ENCODE results near the gene UFD1. TPM values are rescaled to one million over a fixed set of nuclear protein-coding genes. Genes with fewer than 3 reads are reported as not detected.

UFD1 gene
- total and polyA plus RNA-seq, 4 donors, result 28.9 to 58.3 (median 52.6) TPM

- Histone ChIP-seq H3K4me3 (ENCODE audit: low read depth, low read length) (no peak overlapping the region), H3K27ac (ENCODE audit: low read depth, low read length) (no peak overlapping the region), H3K36me3 (ENCODE audit: control insufficient read depth, insufficient read depth, low read length) (peaks cover 3% of the 10 kb centered on the region), H3K4me1 (ENCODE audit: control insufficient read depth, insufficient read depth, low read length) (no peaks in the 10 kb centered on the region), H3K9me3 (ENCODE audit: control insufficient read depth, insufficient read depth, low read length) (no peaks in the 10 kb centered on the region), H3K27me3 (ENCODE audit: control insufficient read depth, insufficient read depth, low read length) (no peaks in the 10 kb centered on the region)
- 100% methylated on average over 1 of the region's 7 CpGs for WGBS (ENCODE audit: insufficient coverage)
- peak in 2 of 6 donors; percentile 79 to 82 for DNase-seq (ENCODE audit: low read depth in 4 of 6, low spot score in 6 of 6)
Measured at GRCh38 chr22:19488884-19489843, 10.2 kb upstream of the UFD1 start.

- WGBS (ENCODE audit: insufficient coverage), result no CpG with 5 or more reads among the region's 2 CpGs
- Histone ChIP-seq H3K4me3 (ENCODE audit: low read depth, low read length) (no peak overlapping the region), H3K27me3 (ENCODE audit: control insufficient read depth, insufficient read depth, low read length) (no peaks in the 10 kb centered on the region), H3K36me3 (ENCODE audit: control insufficient read depth, insufficient read depth, low read length) (no peaks in the 10 kb centered on the region), H3K4me1 (ENCODE audit: control insufficient read depth, insufficient read depth, low read length) (no peaks in the 10 kb centered on the region), H3K9me3 (ENCODE audit: control insufficient read depth, insufficient read depth, low read length) (no peaks in the 10 kb centered on the region), H3K27ac (ENCODE audit: low read depth, low read length) (no peak overlapping the region)
- DNase-seq (ENCODE audit: low read depth in 4 of 6, low spot score in 6 of 6), result no peak
Measured at GRCh38 chr22:19488285-19488684, 9.3 kb upstream of the UFD1 start.

GRCh38 chr22:19483481-19484244 is 4.7 kb upstream of the UFD1 start:
- WGBS (ENCODE audit: insufficient coverage), result 93% methylated on average over 5 of the region's 8 CpGs
- no peak overlapping the region for H3K4me3 ChIP-seq (ENCODE audit: low read depth, low read length)

GRCh38 chr22:19482297-19482696 is 3.3 kb upstream of the UFD1 start:
- Histone ChIP-seq H3K36me3 (ENCODE audit: control insufficient read depth, insufficient read depth, low read length) (no peaks in the 10 kb centered on the region), H3K4me3 (ENCODE audit: low read depth, low read length) (no peak overlapping the region), H3K27ac (ENCODE audit: low read depth, low read length) (no peak overlapping the region), H3K27me3 (ENCODE audit: control insufficient read depth, insufficient read depth, low read length) (no peaks in the 10 kb centered on the region), H3K4me1 (ENCODE audit: control insufficient read depth, insufficient read depth, low read length) (peaks cover 9% of the 10 kb centered on the region), H3K9me3 (ENCODE audit: control insufficient read depth, insufficient read depth, low read length) (no peaks in the 10 kb centered on the region)
- 100% methylated on average over 6 of the region's 9 CpGs for WGBS (ENCODE audit: insufficient coverage)
- no peak for DNase-seq (ENCODE audit: low read depth in 4 of 6, low spot score in 6 of 6)

More at GRCh38 chr22:19483481-19484244, 4.7 kb upstream of the UFD1 start:
- no peaks in the 10 kb centered on the region for H3K36me3 ChIP-seq (ENCODE audit: control insufficient read depth, insufficient read depth, low read length)
- no peak for DNase-seq (ENCODE audit: low read depth in 4 of 6, low spot score in 6 of 6)
- H3K27ac ChIP-seq (ENCODE audit: low read depth, low read length), result no peak overlapping the region
- H3K27me3 ChIP-seq (ENCODE audit: control insufficient read depth, insufficient read depth, low read length), result no peaks in the 10 kb centered on the region
- H3K9me3 ChIP-seq (ENCODE audit: control insufficient read depth, insufficient read depth, low read length), result no peaks in the 10 kb centered on the region
- peaks cover 5% of the 10 kb centered on the region for H3K4me1 ChIP-seq (ENCODE audit: control insufficient read depth, insufficient read depth, low read length)

GRCh38 chr22:19480789-19481188 is 1.8 kb upstream of the UFD1 start:
- H3K27me3 ChIP-seq (ENCODE audit: control insufficient read depth, insufficient read depth, low read length), result no peaks in the 10 kb centered on the region
- no peak overlapping the region for H3K27ac ChIP-seq (ENCODE audit: low read depth, low read length)
- no peak overlapping the region for H3K4me3 ChIP-seq (ENCODE audit: low read depth, low read length)
- no peak for DNase-seq (ENCODE audit: low read depth in 4 of 6, low spot score in 6 of 6)
- H3K4me1 ChIP-seq (ENCODE audit: control insufficient read depth, insufficient read depth, low read length), result peaks cover 9% of the 10 kb centered on the region
- H3K9me3 ChIP-seq (ENCODE audit: control insufficient read depth, insufficient read depth, low read length), result no peaks in the 10 kb centered on the region
- WGBS (ENCODE audit: insufficient coverage), result 67% methylated on average over 5 of the region's 10 CpGs
- H3K36me3 ChIP-seq (ENCODE audit: control insufficient read depth, insufficient read depth, low read length), result no peaks in the 10 kb centered on the region

- no peak overlapping the region for H3K27ac ChIP-seq (ENCODE audit: low read depth, low read length)
- 0% methylated on average over 15 of the region's 15 CpGs for WGBS (ENCODE audit: insufficient coverage)
- no peak for DNase-seq (ENCODE audit: low read depth in 4 of 6, low spot score in 6 of 6)
- peaks cover 9% of the 10 kb centered on the region for H3K4me1 ChIP-seq (ENCODE audit: control insufficient read depth, insufficient read depth, low read length)
- H3K4me3 ChIP-seq (ENCODE audit: low read depth, low read length), result peak overlapping the region; percentile 72
- H3K9me3 ChIP-seq (ENCODE audit: control insufficient read depth, insufficient read depth, low read length), result no peaks in the 10 kb centered on the region
- no peaks in the 10 kb centered on the region for H3K27me3 ChIP-seq (ENCODE audit: control insufficient read depth, insufficient read depth, low read length)
- H3K36me3 ChIP-seq (ENCODE audit: control insufficient read depth, insufficient read depth, low read length), result no peaks in the 10 kb centered on the region
Measured at GRCh38 chr22:19480173-19480568, 1.2 kb upstream of the UFD1 start.

GRCh38 chr22:19479355-19480172 is 571 bp upstream of the UFD1 start, which contains the start of gene CDC45:
Gene CDC45 (plus strand): TSS chr22:19479920. CDS start chr22:19479969, 49 bp downstream.
- H3K9me3 ChIP-seq (ENCODE audit: control insufficient read depth, insufficient read depth, low read length), result no peaks in the 10 kb centered on the region
- peak within 1 kb of the TSS; percentile 96 for H3K27ac ChIP-seq (ENCODE audit: low read depth, low read length)
- DNase-seq (ENCODE audit: low read depth in 4 of 6, low spot score in 6 of 6), result peak; percentile 97 to 100 (median 98)
- WGBS (ENCODE audit: insufficient coverage), result 0% methylated on average over 44 of the region's 50 CpGs
- H3K4me1 ChIP-seq (ENCODE audit: control insufficient read depth, insufficient read depth, low read length), result peaks cover 9% of the 10 kb centered on the region
- H3K36me3 ChIP-seq (ENCODE audit: control insufficient read depth, insufficient read depth, low read length), result peaks cover 3% of the 10 kb centered on the region
- no peaks in the 10 kb centered on the region for H3K27me3 ChIP-seq (ENCODE audit: control insufficient read depth, insufficient read depth, low read length)
- peak within 1 kb of the TSS; percentile 72 for H3K4me3 ChIP-seq (ENCODE audit: low read depth, low read length)

GRCh38 chr22:19478045-19478900 is 720 bp downstream of the UFD1 start:
- 0% methylated on average over 22 of the region's 31 CpGs for WGBS (ENCODE audit: insufficient coverage)
- H3K4me3 ChIP-seq (ENCODE audit: low read depth, low read length), result peak overlapping the region; percentile 72
- DNase-seq (ENCODE audit: low read depth in 4 of 6, low spot score in 6 of 6), result no peak

More at GRCh38 chr22:19478045-19478900, 720 bp downstream of the UFD1 start:
- Histone ChIP-seq H3K27me3 (ENCODE audit: control insufficient read depth, insufficient read depth, low read length) (no peaks in the 10 kb centered on the region), H3K4me1 (ENCODE audit: control insufficient read depth, insufficient read depth, low read length) (peaks cover 9% of the 10 kb centered on the region), H3K36me3 (ENCODE audit: control insufficient read depth, insufficient read depth, low read length) (peaks cover 16% of the 10 kb centered on the region), H3K27ac (ENCODE audit: low read depth, low read length) (peak overlapping the region; percentile 15), H3K9me3 (ENCODE audit: control insufficient read depth, insufficient read depth, low read length) (no peaks in the 10 kb centered on the region)
